Renal cortex interstitium (tissue), 11 donors: Measurements from ENCODE around the gene TOX2. TPM values are rescaled to one million over a fixed set of nuclear protein-coding genes. Genes with fewer than 3 reads are reported as not detected.

ENCODE experiments used
- DNase-seq, 11 donors: peaks; one replicate each; pipeline ENCODE4 v3.0.0-alpha.2; 2013; ENCODE audit warnings: low read depth in 9 of 11, low spot score in 4 of 11; ENCODE audit errors: extremely low read depth in 1 of 11
- polyA plus RNA-seq, 3 donors: library from polyadenylated mRNA; unstranded; fragments of 120-200 nt; gene quantifications; one replicate each; pipeline ENCODE4 v1.2.1, GENCODE V29; 2013; ENCODE audit not compliant: insufficient read length in 3 of 3

Gene TOX2
- polyA plus RNA-seq, 3 donors: 2.7 to 4.7 (median 4.2) TPM

DNA sequence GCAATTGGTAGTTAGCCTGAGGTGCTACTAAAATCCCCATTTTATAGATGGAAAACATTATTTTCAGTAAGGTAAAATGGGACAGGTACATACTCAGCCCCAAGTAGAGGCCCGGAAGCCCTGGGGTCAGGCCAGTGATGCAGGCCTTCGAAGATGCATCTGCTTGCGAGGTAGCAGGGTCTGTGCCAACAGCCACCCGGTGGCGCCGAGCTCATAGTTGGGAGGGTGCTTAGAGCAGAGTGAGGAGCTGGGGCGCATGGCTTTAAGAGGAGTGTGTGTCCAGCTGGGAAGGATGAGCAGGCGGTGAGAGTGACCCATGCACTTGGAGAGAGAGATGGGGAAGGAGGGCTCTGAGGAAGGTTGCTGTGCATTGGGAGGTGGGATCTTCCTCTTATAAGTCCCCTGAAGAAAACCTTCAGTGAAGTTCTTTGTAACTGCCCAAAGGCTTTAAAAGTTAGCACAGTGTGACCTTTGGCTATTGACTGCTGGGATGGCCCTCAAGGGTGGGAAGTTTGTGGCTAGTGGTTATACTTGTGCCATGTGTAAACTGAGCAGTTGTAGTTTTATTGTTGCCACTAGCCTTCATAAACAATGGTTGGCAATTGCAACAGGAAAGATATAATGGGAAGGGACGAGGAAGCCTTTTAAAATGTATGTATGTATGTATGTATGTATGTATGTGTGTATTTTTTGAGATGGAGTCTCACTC, 71.1 kb downstream of the TOX2 start:
- DNase-seq: no peak

DNA sequence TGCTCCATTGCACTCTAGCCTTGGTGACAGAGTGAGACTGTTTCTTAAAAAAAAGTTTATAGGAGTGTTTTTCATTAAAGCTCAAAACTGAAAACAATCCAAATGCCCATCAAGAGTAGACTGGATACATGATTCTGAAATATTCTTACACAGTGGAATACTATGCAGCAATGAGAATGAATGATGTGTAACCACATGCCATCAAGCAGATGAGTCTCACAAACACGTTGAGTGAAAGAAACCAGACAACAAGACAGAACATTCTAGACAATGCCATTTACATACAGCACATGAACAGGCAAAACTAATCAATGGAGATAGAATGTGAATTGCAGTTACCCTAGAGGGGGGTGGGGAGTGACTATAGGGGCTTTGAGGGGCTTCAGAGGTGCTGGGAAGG, 72.4 kb downstream of the TOX2 start:
- DNase-seq: no peak

DNA sequence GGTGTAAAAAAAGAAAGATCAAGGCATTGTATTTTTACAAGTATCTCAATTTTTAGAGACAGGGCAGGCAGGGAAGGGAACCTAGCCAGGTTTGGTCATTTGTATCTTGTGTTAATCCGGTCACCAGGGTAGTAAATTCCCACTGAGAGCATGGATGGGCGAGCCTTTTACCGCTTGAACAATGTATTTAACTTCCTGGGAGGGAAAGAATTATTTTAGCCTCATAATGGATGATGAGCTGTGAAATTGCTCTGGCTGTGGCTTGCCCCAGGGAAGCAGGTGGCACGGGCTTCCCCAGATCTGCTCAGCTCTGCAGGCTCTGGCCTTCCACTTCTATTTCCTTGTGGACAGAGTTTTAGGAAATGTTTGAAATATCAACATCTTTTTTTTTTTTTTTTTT, 72.9 kb downstream of the TOX2 start:
- DNase-seq: peak in 3 of 11 donors; percentile 2 to 16 (median 5)

DNA sequence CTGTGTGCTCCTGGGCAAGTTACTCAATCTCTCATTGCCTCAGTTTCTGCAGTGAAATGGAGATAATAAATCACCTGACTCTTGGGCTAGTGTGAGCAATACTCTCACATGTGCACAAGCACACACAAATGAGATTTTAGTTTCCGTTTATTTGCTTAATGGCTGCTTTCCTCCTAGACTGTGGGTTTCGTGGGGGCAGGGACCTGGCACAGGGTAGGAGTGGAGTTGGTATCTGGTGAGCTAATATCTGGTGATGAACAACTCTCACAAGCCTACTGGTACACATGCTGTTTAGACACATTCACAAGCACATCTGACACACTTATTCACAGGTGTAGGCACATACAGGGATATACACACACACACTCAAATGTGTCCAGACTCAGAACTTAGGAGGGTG, 73.8 kb downstream of the TOX2 start:
- no peak for DNase-seq

DNA sequence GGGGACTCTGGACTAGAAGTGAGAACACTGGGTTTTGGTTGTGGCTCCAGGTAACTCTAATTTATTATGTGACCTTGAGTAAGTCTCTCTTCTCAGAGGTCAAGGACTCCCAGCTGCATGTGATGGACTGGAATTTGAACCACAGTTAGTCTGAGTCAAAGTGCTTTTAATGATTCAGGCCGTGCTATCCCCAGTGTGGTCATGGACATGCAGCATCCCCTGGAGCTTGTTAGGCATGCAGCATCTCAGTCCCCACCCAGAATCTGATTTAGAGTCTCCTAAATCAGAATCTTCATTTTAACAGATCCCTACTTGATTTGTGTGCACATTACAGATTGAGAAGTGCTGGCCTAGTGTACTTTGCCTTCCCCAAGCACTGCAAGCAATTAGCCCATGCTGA, 74.2 kb downstream of the TOX2 start:
- DNase-seq: no peak

DNA sequence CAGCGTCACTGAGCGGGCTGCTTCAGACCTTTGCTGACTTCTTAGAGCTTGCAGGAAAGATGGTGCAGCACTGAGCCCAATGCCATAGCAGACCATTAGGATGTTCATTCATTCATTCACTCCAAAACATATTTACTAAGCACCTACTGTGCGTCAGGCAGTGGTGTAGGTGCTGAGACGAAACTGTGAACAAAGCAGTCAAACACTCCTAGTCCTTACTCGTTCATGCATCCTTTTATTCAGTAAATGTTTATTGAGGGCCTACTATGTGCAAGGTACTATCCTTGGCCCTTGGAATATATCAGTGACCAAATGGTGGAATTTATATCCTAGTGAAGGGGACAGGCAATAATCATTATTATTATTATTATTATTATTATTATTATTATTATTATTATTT, 76.6 kb downstream of the TOX2 start:
- no peak for DNase-seq

DNA sequence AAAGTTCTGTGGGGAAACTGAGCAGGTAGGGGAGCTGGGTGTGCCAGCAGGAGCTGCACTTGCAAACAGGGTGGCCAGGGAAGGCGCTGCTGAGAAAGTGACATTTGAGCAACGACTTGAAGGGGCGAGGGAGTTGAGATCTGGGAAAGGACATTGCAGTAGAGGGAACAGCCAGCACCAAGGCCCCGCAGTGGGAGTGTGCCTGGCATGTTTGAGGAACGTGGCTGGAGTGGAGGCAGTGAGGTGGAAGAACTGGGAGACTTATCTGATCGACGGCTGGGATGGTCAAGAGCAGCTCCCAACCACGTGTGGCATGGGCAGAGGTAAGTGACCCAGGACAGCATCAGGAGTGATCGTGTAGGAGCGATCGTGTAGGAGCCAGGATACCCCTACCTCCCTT, 77.3 kb downstream of the TOX2 start:
- DNase-seq: no peak

DNA sequence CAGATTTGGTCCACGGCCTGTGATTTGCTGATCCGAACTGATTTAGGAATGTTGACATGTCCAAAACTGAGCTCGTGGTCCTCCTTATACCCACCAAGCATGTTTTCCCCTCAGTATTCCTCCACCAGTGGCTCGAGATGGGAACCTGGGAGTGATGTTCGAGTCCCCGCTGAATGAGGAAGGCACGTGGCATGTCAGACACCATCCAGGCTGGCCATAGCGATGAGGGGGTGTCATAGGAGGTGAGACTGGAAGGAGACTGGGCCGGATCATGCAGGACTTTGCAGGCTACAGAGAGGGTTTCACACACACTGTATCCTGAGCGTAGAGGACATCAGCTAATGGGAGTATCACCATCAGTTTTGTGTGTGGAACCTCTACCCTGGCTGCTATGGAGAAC, 78.2 kb downstream of the TOX2 start:
- DNase-seq: no peak

DNA sequence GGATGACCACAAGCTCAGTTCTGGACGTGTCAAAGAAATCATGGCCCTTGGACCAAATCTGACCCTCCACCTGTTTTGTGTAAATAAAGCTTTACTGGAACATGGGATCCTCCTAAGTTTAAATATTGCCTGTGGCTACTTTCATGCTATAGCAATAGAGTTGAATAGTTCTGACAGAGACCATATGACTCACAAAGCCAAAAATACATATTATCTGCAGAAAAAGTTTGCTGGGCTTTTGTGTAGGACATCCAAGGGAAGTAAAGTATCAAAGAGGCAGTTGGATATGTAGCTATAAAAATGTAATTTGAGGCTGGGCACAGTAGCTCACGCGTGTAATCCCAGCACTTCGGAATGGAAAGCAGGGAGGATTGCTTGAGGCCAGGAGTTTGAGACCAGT, 78.9 kb downstream of the TOX2 start:
- no peak for DNase-seq

DNA sequence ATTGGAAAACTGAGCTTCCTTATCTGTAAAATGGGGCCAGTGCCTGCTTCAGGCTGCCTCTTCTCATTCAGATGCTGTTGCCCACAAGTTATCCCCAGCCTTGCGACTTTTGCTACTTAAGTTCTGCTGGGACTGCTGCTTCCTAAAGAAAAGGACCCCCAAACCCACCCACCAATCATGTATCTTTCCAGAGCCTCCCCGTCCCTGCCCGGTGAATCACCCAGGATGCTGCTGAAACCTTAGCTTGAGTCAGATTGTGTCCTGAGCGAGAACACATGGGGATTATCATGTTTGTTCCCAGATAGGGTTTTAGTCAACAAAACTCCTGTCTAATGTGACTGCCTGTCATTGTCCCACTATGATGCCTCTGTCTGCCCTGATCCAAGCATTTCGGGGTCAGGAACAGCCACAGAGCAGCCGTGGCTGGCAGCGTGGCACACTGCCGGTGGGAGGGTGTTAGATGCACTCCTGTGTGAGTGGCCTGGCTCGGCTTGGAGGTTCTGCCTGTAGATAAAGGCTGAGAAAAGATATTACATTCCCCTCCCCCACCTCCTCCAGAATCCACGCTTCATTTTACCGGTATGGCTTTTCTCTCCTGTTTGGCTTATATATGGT, 79.9 kb downstream of the TOX2 start:
- no peak for DNase-seq

DNA sequence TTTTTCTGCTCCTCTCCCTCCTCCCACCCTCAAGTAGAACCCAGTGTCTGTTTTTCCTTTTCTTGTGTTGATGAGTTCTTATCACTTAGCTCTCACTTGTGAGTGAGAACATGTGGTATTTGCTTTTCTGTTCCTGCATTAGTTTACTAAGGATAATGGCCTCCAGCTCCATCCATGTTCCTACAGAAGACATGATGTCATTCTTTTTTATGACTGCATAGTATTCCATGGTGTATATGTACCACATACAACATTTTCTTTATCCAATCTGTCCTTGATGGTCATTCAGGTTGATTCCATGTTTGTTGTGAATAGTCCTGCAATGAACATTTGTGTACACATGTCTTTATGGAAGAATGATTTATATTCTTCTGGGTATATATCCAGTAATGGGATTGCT, 81.0 kb downstream of the TOX2 start:
- DNase-seq: no peak

DNA sequence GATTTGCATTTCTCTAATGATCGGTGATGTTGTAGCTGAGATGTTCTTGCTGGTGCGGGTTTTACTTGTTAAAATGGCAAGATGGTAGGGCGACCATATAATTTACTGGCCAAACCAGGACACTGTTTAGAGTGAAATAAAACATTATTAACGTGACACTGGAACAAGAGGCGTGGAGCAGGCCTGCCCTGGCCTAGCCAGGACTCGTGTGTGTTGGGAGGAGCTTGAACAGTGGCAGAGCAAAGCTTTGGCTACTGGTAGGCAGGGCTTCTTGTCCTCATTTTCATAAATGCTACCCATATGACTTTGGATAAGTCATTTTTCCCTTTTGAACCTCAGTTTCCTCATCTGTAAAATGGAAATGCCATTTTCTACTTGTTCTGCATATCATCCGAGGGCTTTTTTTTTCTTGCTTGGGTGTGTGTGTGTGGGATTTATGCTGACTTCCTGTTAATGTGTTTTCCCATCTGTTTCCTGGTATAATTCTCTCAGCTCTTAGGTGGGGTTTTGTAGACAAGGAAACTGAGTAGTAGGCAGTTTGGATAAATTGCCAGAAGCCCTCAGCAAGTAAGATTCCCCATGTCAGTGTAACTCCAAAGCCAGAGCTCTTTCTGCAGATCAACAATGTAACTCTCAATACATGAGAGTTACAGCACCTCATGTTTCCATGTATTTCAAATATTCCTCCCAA, 81.7 kb downstream of the TOX2 start:
- DNase-seq: no peak

DNA sequence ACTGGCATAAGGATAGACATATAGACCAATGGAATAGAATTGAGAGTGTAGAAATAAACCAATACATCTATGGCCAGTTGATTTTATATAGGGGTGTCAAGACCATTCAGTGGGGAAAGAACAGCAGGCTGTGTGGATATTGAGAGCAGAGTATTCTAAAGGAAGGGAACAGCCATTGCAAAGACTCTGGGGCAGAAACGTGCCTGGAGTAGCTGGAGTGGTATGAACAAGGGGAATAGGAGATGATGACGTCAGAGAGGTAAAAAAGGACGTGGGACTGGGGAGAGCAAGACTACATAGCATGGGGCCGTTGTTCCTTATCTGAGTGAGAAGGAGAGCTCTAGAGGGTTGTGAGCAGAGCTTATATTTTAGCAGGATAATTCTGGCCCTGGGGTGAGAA, 85.2 kb downstream of the TOX2 start:
- no peak for DNase-seq

DNA sequence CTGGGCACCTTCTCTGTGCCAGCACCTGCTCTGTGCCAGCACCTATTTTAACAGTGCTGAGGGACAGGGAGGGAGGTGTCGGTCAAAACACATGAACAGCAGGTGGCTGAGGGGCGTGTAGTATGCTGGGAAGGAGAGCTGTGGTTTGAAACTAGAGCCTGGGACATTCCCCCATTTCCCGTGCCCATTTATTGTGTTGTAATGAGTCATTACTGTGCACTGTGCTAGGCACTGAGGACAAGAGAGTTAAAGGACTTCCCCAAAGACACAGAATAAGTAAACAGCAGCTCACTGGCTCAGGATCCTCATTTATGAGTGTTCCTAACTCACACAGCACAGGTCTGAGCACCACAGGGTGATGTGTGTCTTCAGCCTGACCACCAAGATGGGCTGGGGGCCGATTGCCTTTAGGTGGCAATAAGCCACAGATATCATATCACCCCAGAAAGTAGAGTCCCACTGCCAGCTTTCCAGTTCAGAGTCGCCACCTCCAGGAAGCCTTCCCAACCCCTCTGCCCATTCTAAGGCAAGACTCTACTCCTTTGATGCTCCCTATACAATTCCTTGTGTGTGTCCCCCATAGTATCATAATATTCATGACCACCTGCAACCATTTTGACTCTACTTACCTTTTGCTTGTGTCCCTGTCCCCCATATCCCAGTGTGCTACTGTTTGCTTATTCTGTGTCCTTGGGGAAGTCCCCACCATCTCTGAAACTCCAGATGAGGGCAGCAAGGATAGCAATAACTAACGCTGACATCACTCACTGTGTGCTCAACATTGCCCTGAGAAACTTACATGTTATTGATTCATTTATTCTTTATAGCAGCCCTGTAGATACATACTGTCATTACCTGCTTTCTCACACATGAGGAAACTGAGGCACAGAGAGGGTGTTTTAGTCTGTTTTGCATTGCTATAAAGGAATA, 87.3 kb downstream of the TOX2 start:
- DNase-seq: no peak

DNA sequence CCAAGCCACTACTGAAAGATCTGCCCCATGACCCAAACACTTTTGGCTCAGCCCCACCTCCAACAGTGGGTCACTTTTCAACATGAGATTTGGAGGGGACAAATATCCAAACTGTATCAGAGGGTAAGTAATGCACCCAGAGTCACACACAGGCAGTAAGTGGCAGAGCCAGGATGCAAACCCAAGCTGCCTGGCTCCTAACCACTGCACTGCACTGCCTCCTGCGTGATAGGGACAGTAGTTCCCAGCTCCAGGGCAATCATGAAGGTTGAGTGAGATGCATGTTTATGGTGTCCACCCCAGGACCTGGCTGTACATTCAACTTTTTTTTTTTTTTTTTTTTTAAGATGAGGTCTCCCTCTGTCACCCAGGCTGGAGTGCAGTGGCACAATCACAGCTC, 88.2 kb downstream of the TOX2 start:
- DNase-seq: no peak

DNA sequence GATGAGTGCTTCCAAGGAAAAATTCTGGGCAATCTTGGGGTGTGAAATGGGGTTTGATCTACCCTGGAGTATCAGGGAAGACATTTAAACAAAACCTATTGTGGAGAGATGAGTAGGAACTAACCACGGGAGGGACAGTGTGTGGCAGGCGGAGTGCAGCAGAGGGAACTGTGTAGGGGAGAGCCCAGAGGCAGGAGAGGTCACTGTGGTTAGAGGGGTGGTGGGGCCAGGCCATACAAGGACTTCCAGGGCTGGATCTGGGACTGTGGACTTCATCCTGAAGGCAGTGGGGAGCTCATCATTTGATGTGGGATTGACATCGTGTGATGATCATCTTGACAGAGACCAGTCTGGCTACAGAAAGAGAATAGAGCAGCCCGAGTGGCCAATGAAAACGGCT, 89.0 kb downstream of the TOX2 start:
- no peak for DNase-seq

DNA sequence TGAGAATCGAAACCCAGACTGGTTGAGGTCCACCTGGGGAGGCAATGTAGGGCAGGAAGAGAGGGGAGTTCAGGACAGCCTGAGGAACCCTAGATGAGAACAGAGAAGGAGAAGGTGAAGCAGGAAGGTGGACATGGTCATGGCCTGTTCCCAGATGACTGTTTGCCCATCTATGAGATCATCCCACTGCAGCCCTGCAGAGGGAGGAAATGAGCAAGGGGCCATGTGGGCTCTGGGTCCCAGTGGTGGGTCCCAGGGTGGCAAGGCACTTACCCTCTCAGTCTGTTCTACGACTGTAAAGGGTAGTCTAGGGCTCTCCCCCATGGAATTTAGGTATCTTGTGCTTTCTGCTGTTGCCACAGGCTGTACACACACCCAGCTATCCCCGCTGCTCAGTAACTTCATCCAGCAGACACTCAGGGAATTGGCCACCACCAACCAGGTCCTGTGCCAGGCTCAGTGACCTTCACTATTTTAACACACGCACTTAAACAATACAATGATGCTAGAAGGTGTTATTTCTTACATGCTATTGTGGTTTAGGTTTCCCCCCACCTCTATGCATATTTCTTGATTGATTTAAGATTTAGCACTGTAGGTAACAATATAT, 89.8 kb downstream of the TOX2 start:
- no peak for DNase-seq

DNA sequence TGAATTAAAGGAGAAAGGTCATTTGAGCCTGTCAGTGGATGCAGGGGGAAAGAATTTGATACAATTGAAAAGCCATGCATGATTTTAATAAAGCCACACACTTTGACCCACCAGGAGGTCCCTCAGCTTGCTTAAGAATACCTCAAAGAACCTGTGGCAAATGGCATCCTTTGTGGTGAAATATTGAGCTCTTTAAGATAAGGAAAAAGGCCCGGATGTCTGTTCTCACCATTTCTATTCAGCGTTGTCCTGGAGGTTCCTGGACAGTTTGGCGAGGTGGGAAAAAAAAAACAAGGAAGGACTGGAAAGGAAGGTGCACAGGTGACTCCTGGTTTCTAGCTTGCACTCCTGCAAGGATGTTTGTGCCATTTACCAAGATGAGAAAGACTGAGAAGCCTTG, 91.0 kb downstream of the TOX2 start:
- no peak for DNase-seq

DNA sequence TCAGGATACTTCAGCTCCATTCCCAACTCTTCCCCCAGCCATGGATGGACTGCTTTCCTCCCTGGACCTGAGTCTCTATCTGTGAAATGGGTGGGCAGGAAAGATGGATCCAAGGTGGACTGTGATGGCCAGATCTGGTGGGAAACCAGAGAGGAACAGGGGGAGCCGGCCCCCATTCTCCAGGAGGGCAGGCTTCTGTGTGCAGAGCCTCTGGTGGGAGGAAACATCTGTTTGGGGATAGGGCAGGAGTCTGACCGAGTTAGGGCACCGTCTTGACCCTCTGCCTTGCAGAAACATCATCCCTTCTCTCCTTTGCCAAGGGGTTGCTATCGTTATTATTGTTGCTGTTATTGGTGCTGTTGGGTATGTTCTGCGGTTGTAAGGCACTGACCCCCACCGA, 91.5 kb downstream of the TOX2 start:
- DNase-seq: no peak
